Tibial nerve (tissue), 4 donors: ENCODE results near the gene ADGRG3. TPM values are rescaled to one million over a fixed set of nuclear protein-coding genes. Genes with fewer than 3 reads are reported as not detected.
A peak's percentile ranks its signal among the peaks of the same experiment; 100 is the strongest.

ENCODE experiments used
- DNase-seq, 2 donors: peaks; one replicate each; pipeline ENCODE4 v3.0.0-alpha.2; 2019; ENCODE audit warnings: low spot score in 2 of 2
- H3K27ac ChIP-seq, 4 donors: fragments of 200-600 bp; sonication (generic) in 3 of 4; one replicate each; pipeline ENCODE4 v1.5.1; 2017 to 2019; ENCODE audit warnings: mild to moderate bottlenecking in 1 of 4
- H3K27me3 ChIP-seq, 2 donors: fragments of 200-600 bp; sonication (generic) in 1 of 2; one replicate each; pipeline versions ENCODE4 v1.5.1 to v1.6.0; 2017 to 2019
- H3K36me3 ChIP-seq, 3 donors: fragments of 200-600 bp; sonication (generic); one replicate each; pipeline ENCODE4 v1.5.1; 2018 to 2019
- H3K4me1 ChIP-seq, 4 donors: fragments of 200-600 bp; sonication (generic) in 3 of 4; one replicate each; pipeline ENCODE4 v1.5.1; 2017 to 2019
- H3K4me3 ChIP-seq, 4 donors: fragments of 200-600 bp; sonication (generic) in 3 of 4; one replicate each; pipeline ENCODE4 v1.5.1; 2017 to 2019; ENCODE audit warnings: mild to moderate bottlenecking in 1 of 4, moderate library complexity in 1 of 4
- H3K9me3 ChIP-seq, 4 donors: fragments of 200-600 bp; sonication (generic) in 3 of 4; one replicate each; pipeline ENCODE4 v1.5.1; 2017 to 2019
- CTCF ChIP-seq, 5 experiments: fragments of 200-600 bp in 3 of 5; fragments of 450-650 bp in 2 of 5; sonication (generic) in 3 of 5; IDR thresholded peaks; one replicate each; pipeline ENCODE4 v1.5.1; 2016 to 2019; ENCODE audit warnings: antibody characterized with exemption in 5 of 5, mild to moderate bottlenecking in 3 of 5, moderate library complexity in 2 of 5
- EP300 ChIP-seq, 2 donors: sonication (generic); formaldehyde crosslinking; IDR thresholded peaks; one replicate each; pipeline ENCODE4 v1.6.1; 2017; ENCODE audit warnings: antibody characterized with exemption in 2 of 2, mild to moderate bottlenecking in 1 of 2
- POLR2A ChIP-seq, 2 donors: fragments of 450-650 bp; IDR thresholded peaks; one replicate each; pipeline ENCODE4 v1.6.1; 2017; ENCODE audit warnings: antibody characterized with exemption in 2 of 2, mild to moderate bottlenecking in 2 of 2, moderate library complexity in 2 of 2
- WGBS, 2 donors: methylation state at CpG; one replicate each; pipeline ENCODE4 v1.1.5; 2018; 5-methylcytosine and 5-hydroxymethylcytosine counted together
- total RNA-seq, 4 donors: library from RNA; depleted of rRNA; stranded (reverse); fragments of >200 nt; gene quantifications; one replicate each; pipeline ENCODE4 v1.1.0, GENCODE V29; 2016

Gene ADGRG3
- total RNA-seq, 4 donors from 2014 or later = 0.21 to 1.8 (median 0.90) TPM; not detected in 1

GRCh38 chr16:57649846-57650245 is 18.3 kb upstream of the ADGRG3 start:
- DNase-seq = no peak
- H3K4me3 ChIP-seq = no peak overlapping the region
- H3K36me3 ChIP-seq = no peaks in the 10 kb centered on the region
- H3K9me3 ChIP-seq = no peaks in the 10 kb centered on the region
- peaks cover 0 to 13% (median 8%) of the 10 kb centered on the region in 4 donors for H3K4me1 ChIP-seq
- WGBS, 2 donors = 86 to 92% methylated on average over 7 of the region's 7 CpGs
- peaks cover 0 to 14% of the 10 kb centered on the region in 2 donors for H3K27me3 ChIP-seq
- TF ChIP-seq POLR2A (IDR thresholded peaks at IDR 0.05) = no peak
- TF ChIP-seq EP300 (IDR thresholded peaks at IDR 0.05) = no peak
- TF ChIP-seq CTCF (IDR thresholded peaks at IDR 0.05) = no peak
- H3K27ac ChIP-seq = no peak overlapping the region

- DNase-seq = no peak
- Histone ChIP-seq H3K4me3 (no peak overlapping the region), H3K27me3 (no peaks in the 10 kb centered on the region), H3K9me3 (no peaks in the 10 kb centered on the region), H3K27ac (no peak overlapping the region), H3K4me1 (peaks cover 0 to 9% (median 6%) of the 10 kb centered on the region in 4 donors), H3K36me3 (no peaks in the 10 kb centered on the region)
- WGBS, 2 donors = 78 to 84% methylated on average over 9 to 10 of the region's 10 CpGs
- no peak for TF ChIP-seq POLR2A (IDR thresholded peaks at IDR 0.05)
- TF ChIP-seq CTCF (IDR thresholded peaks at IDR 0.05) = no peak
- TF ChIP-seq EP300 (IDR thresholded peaks at IDR 0.05) = no peak
Measured at GRCh38 chr16:57651344-57652333, 16.5 kb upstream of the ADGRG3 start.

- no peak overlapping the region for H3K27ac ChIP-seq
- peaks cover 0 to 9% (median 4%) of the 10 kb centered on the region in 4 donors for H3K4me1 ChIP-seq
- no peak overlapping the region for H3K4me3 ChIP-seq
- DNase-seq = no peak
- no peaks in the 10 kb centered on the region for H3K9me3 ChIP-seq
- no peaks in the 10 kb centered on the region for H3K27me3 ChIP-seq
- TF ChIP-seq EP300 (IDR thresholded peaks at IDR 0.05) (no peak), POLR2A (IDR thresholded peaks at IDR 0.05) (no peak), CTCF (IDR thresholded peaks at IDR 0.05) (no peak)
- H3K36me3 ChIP-seq = peaks cover 0 to 3% (median 0%) of the 10 kb centered on the region in 3 donors
- WGBS, 2 donors = 86 to 87% methylated on average over 19 of the region's 23 CpGs
Measured at GRCh38 chr16:57652695-57653471, 15.2 kb upstream of the ADGRG3 start.

- 34 to 41% methylated on average over 16 of the region's 16 CpGs for WGBS, 2 donors
- H3K27ac ChIP-seq = peak overlapping the region in 2 of 4 donors; percentile 17 to 24
- no peaks in the 10 kb centered on the region for H3K9me3 ChIP-seq
- H3K4me1 ChIP-seq = peaks cover 0 to 4% (median 0%) of the 10 kb centered on the region in 4 donors
- no peaks in the 10 kb centered on the region for H3K27me3 ChIP-seq
- TF ChIP-seq CTCF (IDR thresholded peaks at IDR 0.05) (no peak), POLR2A (IDR thresholded peaks at IDR 0.05) (no peak), EP300 (IDR thresholded peaks at IDR 0.05) (no peak)
- H3K4me3 ChIP-seq = no peak overlapping the region
- H3K36me3 ChIP-seq = peaks cover 0 to 3% (median 3%) of the 10 kb centered on the region in 3 donors
- no peak for DNase-seq
Measured at GRCh38 chr16:57653936-57654335, 14.2 kb upstream of the ADGRG3 start.
